Testis (tissue), 2 donors: Measurements from ENCODE around the gene C1orf87.

ENCODE experiments used
- CTCF ChIP-seq, 3 experiments: fragments of 450-650 bp in 2 of 3; fragments of 200-600 bp in 1 of 3; sonication (generic) in 1 of 3; IDR thresholded peaks; one replicate each; pipeline ENCODE4 v1.5.1; 2016 to 2019; ENCODE audit warnings: antibody characterized with exemption in 3 of 3, mild to moderate bottlenecking in 2 of 3, moderate library complexity in 1 of 3
- POLR2A ChIP-seq: fragments of 450-650 bp; IDR thresholded peaks from one replicate; pipeline ENCODE4 v1.6.1; 2017; ENCODE audit warnings: antibody characterized with exemption, mild to moderate bottlenecking, moderate library complexity

GRCh38 chr1:59967141-59967697 is 106.4 kb downstream of the C1orf87 start:
- TF ChIP-seq POLR2A (no peak), CTCF (IDR thresholded peaks at IDR 0.05) (no peak)
